Measurements from ENCODE around the gene KMT2E. TPM values are rescaled to one million over a fixed set of nuclear protein-coding genes. Genes with fewer than 3 reads are reported as not detected.

KMT2E gene
- polyA plus RNA-seq, 2 of the 4 experiments (the other 2 are of a cell fraction): 9.4 to 23.4 TPM

DNA sequence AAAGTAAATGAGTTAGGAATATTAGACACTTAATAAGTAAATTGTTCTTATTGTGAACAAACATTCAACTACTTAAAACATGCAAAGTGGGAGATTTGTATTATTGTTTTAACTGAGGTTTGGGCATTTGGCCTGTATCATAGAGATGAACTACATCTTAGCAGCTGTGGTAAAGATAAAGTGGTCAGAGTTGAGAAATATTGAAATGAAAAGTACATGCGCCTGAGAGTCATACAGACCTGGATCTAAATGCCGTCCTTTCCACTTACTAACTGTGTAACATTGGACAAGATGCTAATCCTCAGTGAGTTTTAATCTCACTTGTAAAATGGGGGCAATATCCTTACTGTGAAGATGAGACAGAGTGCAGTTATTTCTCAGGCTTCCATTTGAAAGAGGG lies 74.5 kb downstream of the KMT2E start:
- FAIRE-seq (no peak), ATAC-seq (no peak; a peak in 1 of 6 replicates), DNase-seq (ENCODE audit: low read depth in 1 of 2, low spot score in 1 of 2) (no peak)
- Histone ChIP-seq H3K9me3 (no peaks in the 10 kb centered on the region), H3K4me2 (no peak overlapping the region), H3K4me1 (no peaks in the 10 kb centered on the region), H3K4me3 (no peak overlapping the region), H3K27ac (no peak overlapping the region)
- WGBS (ENCODE audit: missing lambda C conversion rate): 88% methylated on average over 2 of the region's 2 CpGs
- no peak for TF ChIP-seq JUN (IDR thresholded peaks at IDR 0.05)
- TF ChIP-seq MAFK (IDR thresholded peaks at IDR 0.05; ENCODE audit: partially characterized antibody): no peak
- TF ChIP-seq, protein P1, sequence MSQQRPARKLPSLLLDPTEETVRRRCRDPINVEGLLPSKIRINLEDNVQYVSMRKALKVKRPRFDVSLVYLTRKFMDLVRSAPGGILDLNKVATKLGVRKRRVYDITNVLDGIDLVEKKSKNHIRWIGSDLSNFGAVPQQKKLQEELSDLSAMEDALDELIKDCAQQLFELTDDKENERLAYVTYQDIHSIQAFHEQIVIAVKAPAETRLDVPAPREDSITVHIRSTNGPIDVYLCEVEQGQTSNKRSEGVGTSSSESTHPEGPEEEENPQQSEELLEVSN (IDR thresholded peaks at IDR 0.05; ENCODE audit: borderline replicate concordance, low read depth): no peak
- ChIA-PET POLR2A (no interaction called here), CTCF (no interaction called here)

DNA sequence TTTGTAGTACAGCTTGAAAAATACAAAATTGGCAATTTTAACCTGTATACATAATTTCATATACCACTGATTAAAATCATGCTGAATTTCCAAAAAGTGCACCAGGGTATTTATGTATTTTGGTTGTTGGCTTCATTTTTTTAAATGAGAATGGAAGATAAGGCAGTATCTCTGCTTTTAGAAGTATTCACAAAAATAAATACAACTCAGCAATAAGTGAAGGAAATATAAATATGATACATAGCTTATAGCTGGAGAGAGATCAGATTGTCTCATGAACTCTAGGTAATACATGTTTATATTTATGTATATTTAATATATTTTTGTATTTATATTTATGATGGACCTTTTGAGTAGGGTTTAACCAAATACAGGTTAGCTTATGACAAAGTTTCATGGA lies 81.0 kb downstream of the KMT2E start:
- no peak for ATAC-seq
- H3K4me2 ChIP-seq: no peak overlapping the region
- H3K9me3 ChIP-seq: no peaks in the 10 kb centered on the region
- H3K4me3 ChIP-seq: no peak overlapping the region
- H3K27ac ChIP-seq: no peak overlapping the region
- ChIA-PET CTCF (interaction anchor here (1.8 kb wide), 1 partner anchor 114 kb away, joined by 6 read pairs; no protein-coding TSS in a partner anchor), POLR2A (no interaction called here)
- FAIRE-seq: no peak
- DNase-seq (ENCODE audit: low read depth in 1 of 2, low spot score in 1 of 2): no peak
- peaks cover 22% of the 10 kb centered on the region for H3K4me1 ChIP-seq
- no peak for TF ChIP-seq ATOH8 (CRISPR knock-in tag; IDR thresholded peaks at IDR 0.05; ENCODE audit: low read depth)
- TF ChIP-seq NFE2L2 (conservative IDR thresholded peaks at IDR 0.05; ENCODE audit: low read length): no peak
- TF ChIP-seq EHMT2 (IDR thresholded peaks at IDR 0.05; ENCODE audit: low read depth): no peak
- no peak for TF ChIP-seq EP300 (IDR thresholded peaks at IDR 0.05)
- no peak for TF ChIP-seq RAD21 (conservative IDR thresholded peaks at IDR 0.05 in 1 of 2, IDR thresholded peaks at IDR 0.05 in 1 of 2)
- no peak for TF ChIP-seq HOXA7 (CRISPR knock-in tag; IDR thresholded peaks at IDR 0.05)
- no peak for TF ChIP-seq PHF8 (IDR thresholded peaks at IDR 0.05; ENCODE audit: borderline replicate concordance, low read depth)
- no peak for TF ChIP-seq TP53 (CRISPR knock-in tag; IDR thresholded peaks at IDR 0.05)
- TF ChIP-seq, protein P2, sequence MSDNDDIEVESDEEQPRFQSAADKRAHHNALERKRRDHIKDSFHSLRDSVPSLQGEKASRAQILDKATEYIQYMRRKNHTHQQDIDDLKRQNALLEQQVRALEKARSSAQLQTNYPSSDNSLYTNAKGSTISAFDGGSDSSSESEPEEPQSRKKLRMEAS (IDR thresholded peaks at IDR 0.05): no peak
- TF ChIP-seq HEYL (CRISPR knock-in tag; IDR thresholded peaks at IDR 0.05): no peak
- no peak for TF ChIP-seq CHD4 (IDR thresholded peaks at IDR 0.05; ENCODE audit: borderline replicate concordance)
- no peak for TF ChIP-seq SREBF2 (IDR thresholded peaks at IDR 0.05)
- no peak for TF ChIP-seq KDM1A (IDR thresholded peaks at IDR 0.05; ENCODE audit: low read depth)

GRCh38 chr7:105096306-105096705 lies 82.3 kb downstream of the KMT2E start:
- FAIRE-seq (no peak), ATAC-seq (no peak), DNase-seq (ENCODE audit: low read depth in 1 of 2, low spot score in 1 of 2) (no peak)
- H3K9me3 ChIP-seq: no peaks in the 10 kb centered on the region
- no peak overlapping the region for H3K27ac ChIP-seq
- TF ChIP-seq CHD4 (IDR thresholded peaks at IDR 0.05; ENCODE audit: borderline replicate concordance) (no peak), KDM5A (IDR thresholded peaks at IDR 0.05) (no peak), ZFP36 (IDR thresholded peaks at IDR 0.05; ENCODE audit: borderline replicate concordance, partially characterized antibody) (no peak), HOXB13 (CRISPR knock-in tag; IDR thresholded peaks at IDR 0.05; ENCODE audit: low read depth) (no peak), FOSL2 (IDR thresholded peaks at IDR 0.05) (no peak), FOSL2 (CRISPR knock-in tag; IDR thresholded peaks at IDR 0.05) (no peak), REST (IDR thresholded peaks at IDR 0.05) (no peak), HOXA7 (CRISPR knock-in tag; IDR thresholded peaks at IDR 0.05) (no peak), CHD2 (IDR thresholded peaks at IDR 0.05; ENCODE audit: low read length, partially characterized antibody) (no peak), RARB (CRISPR knock-in tag; IDR thresholded peaks at IDR 0.05) (no peak), MYC (IDR thresholded peaks at IDR 0.05; ENCODE audit: borderline replicate concordance, low read length) (no peak), EP300 (IDR thresholded peaks at IDR 0.05) (no peak), POLR2AphosphoS2 (conservative IDR thresholded peaks at IDR 0.05; ENCODE audit: low read length) (no peak)
- TF ChIP-seq, protein P1 (IDR thresholded peaks at IDR 0.05; ENCODE audit: borderline replicate concordance, low read depth): no peak
- ChIA-PET CTCF (interaction anchor here (1.8 kb wide), 1 partner anchor 115 kb away, joined by 6 read pairs; no protein-coding TSS in a partner anchor), POLR2A (no interaction called here)
- H3K4me3 ChIP-seq: no peak overlapping the region
- no peak overlapping the region for H3K4me2 ChIP-seq
- peaks cover 22% of the 10 kb centered on the region for H3K4me1 ChIP-seq
- WGBS (ENCODE audit: missing lambda C conversion rate): 92% methylated on average over 3 of the region's 3 CpGs
